ENCODE measurements around the gene ACOD1. TPM values are rescaled to one million over a fixed set of nuclear protein-coding genes. Genes with fewer than 3 reads are reported as not detected.

The ACOD1 gene
- total RNA-seq, 2 donors from 2014 or later, result not detected

- Histone ChIP-seq H3K4me3 (no peak overlapping the region), H3K4me1 (ENCODE audit: control insufficient read depth in 1 of 2, low read depth in 2 of 2) (no peaks in the 10 kb centered on the region), H3K36me3 (no peaks in the 10 kb centered on the region), H3K9me3 (no peaks in the 10 kb centered on the region), H3K27ac (no peak overlapping the region), H3K27me3 (replicated peaks; ENCODE audit: insufficient read depth) (no peaks in the 10 kb centered on the region)
- TF ChIP-seq CTCF (IDR thresholded peaks at IDR 0.05), result no peak
- ATAC-seq (ENCODE audit: insufficient number of reproducible peaks, low FRiP score, low read depth), result no peak
- DNase-seq (ENCODE audit: low spot score), result no peak
These were observed 3.9 kb upstream of the ACOD1 start for GRCh38 chr13:76944456-76944855.

GRCh38 chr13:76950101-76950500 is 1.8 kb downstream of the ACOD1 start:
- Histone ChIP-seq H3K4me1 (ENCODE audit: control insufficient read depth in 1 of 2, low read depth in 2 of 2) (no peaks in the 10 kb centered on the region), H3K27me3 (replicated peaks; ENCODE audit: insufficient read depth) (no peaks in the 10 kb centered on the region), H3K4me3 (no peak overlapping the region), H3K27ac (no peak overlapping the region), H3K36me3 (no peaks in the 10 kb centered on the region), H3K9me3 (no peaks in the 10 kb centered on the region)
- DNase-seq (ENCODE audit: low spot score) (no peak), ATAC-seq (ENCODE audit: insufficient number of reproducible peaks, low FRiP score, low read depth) (no peak)
- no peak for TF ChIP-seq CTCF (IDR thresholded peaks at IDR 0.05)

GRCh38 chr13:76953968-76954367 is 5.7 kb downstream of the ACOD1 start:
- Histone ChIP-seq H3K4me3 (no peak overlapping the region), H3K27me3 (replicated peaks; ENCODE audit: insufficient read depth) (no peaks in the 10 kb centered on the region), H3K4me1 (ENCODE audit: control insufficient read depth in 1 of 2, low read depth in 2 of 2) (no peaks in the 10 kb centered on the region), H3K36me3 (no peaks in the 10 kb centered on the region), H3K27ac (no peak overlapping the region), H3K9me3 (no peaks in the 10 kb centered on the region)
- TF ChIP-seq CTCF (IDR thresholded peaks at IDR 0.05), result no peak
- ATAC-seq (ENCODE audit: insufficient number of reproducible peaks, low FRiP score, low read depth) (no peak), DNase-seq (ENCODE audit: low spot score) (no peak)

GRCh38 chr13:76954538-76954937 is 6.2 kb downstream of the ACOD1 start:
- H3K4me1 ChIP-seq (ENCODE audit: control insufficient read depth in 1 of 2, low read depth in 2 of 2), result no peaks in the 10 kb centered on the region
- H3K27me3 ChIP-seq (replicated peaks; ENCODE audit: insufficient read depth), result no peaks in the 10 kb centered on the region
- no peak for ATAC-seq (ENCODE audit: insufficient number of reproducible peaks, low FRiP score, low read depth)
- no peak for DNase-seq (ENCODE audit: low spot score)
- H3K36me3 ChIP-seq, result no peaks in the 10 kb centered on the region
- no peak overlapping the region for H3K4me3 ChIP-seq
- H3K9me3 ChIP-seq, result no peaks in the 10 kb centered on the region
- TF ChIP-seq CTCF (IDR thresholded peaks at IDR 0.05), result no peak
- H3K27ac ChIP-seq, result no peak overlapping the region

- no peaks in the 10 kb centered on the region for H3K9me3 ChIP-seq
- ATAC-seq (ENCODE audit: insufficient number of reproducible peaks, low FRiP score, low read depth) (no peak), DNase-seq (ENCODE audit: low spot score) (no peak)
- no peaks in the 10 kb centered on the region for H3K4me1 ChIP-seq (ENCODE audit: control insufficient read depth in 1 of 2, low read depth in 2 of 2)
- H3K4me3 ChIP-seq, result no peak overlapping the region
- TF ChIP-seq CTCF (IDR thresholded peaks at IDR 0.05), result no peak
- no peaks in the 10 kb centered on the region for H3K27me3 ChIP-seq (replicated peaks; ENCODE audit: insufficient read depth)
- no peaks in the 10 kb centered on the region for H3K36me3 ChIP-seq
- no peak overlapping the region for H3K27ac ChIP-seq
These were observed 6.9 kb downstream of the ACOD1 start for GRCh38 chr13:76955193-76955592.
